C4-2B (cell line): ENCODE results near the gene CST9.

ENCODE experiments used
- ZFX ChIP-seq: fragments of 450-650 bp; IDR thresholded peaks from 2 replicates; pipeline ENCODE4 v1.6.1; 2017
- TF ChIP-seq, protein P1 (sequence below): fragments of 450-650 bp; conservative IDR thresholded peaks from 2 replicates; pipeline ENCODE4 v1.5.1; 2017; ENCODE audit warnings: mild to moderate bottlenecking

DNA sequence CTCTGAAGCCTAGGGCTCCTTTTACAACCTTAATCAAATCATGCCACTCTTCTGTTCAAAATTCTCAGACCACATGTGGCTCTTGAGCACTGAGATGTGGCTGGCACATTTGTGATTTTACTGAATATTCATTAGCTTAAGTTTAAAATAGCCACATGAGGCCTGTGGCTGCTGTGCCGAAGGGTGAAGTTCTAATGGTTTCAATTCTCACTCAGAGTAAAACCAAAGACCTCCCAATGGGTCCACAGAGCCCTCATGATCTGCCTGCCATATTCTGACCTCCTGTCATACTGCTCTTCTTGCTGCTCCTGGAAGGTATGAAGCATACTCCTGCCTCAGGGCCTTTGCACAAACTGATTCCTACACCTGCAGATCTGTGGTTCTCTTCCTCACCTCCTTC lies 39.9 kb upstream of the CST9 start:
- TF ChIP-seq, protein P1, sequence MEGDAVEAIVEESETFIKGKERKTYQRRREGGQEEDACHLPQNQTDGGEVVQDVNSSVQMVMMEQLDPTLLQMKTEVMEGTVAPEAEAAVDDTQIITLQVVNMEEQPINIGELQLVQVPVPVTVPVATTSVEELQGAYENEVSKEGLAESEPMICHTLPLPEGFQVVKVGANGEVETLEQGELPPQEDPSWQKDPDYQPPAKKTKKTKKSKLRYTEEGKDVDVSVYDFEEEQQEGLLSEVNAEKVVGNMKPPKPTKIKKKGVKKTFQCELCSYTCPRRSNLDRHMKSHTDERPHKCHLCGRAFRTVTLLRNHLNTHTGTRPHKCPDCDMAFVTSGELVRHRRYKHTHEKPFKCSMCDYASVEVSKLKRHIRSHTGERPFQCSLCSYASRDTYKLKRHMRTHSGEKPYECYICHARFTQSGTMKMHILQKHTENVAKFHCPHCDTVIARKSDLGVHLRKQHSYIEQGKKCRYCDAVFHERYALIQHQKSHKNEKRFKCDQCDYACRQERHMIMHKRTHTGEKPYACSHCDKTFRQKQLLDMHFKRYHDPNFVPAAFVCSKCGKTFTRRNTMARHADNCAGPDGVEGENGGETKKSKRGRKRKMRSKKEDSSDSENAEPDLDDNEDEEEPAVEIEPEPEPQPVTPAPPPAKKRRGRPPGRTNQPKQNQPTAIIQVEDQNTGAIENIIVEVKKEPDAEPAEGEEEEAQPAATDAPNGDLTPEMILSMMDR: no peak
- TF ChIP-seq ZFX: no peak
